Activated CD8-positive, alpha-beta T cell treated with anti-CD3 and anti-CD28 coated beads for 36 hours (primary cell): ENCODE measurements around the gene FAM83F. TPM values are rescaled to one million over a fixed set of nuclear protein-coding genes. Genes with fewer than 3 reads are reported as not detected.
A peak's percentile ranks its signal among the peaks of the same experiment; 100 is the strongest.

ENCODE experiments used
- ATAC-seq: fragments of 200-7000 bp; cut with Tn5 transposase; one replicate; pipeline ENCODE4 v1.10.0; 2021; ENCODE audit warnings: mild to moderate bottlenecking, moderate library complexity
- CTCF ChIA-PET: fragments of 350-600 bp; sonication (Branson Sonifier 250); formaldehyde crosslinking; loops from one replicate; lab custom pipeline; 2021; ENCODE audit warnings: antibody characterized with exemption; lab: Charles Lee
- POLR2A ChIA-PET: fragments of 350-600 bp; sonication (Branson Sonifier 250); formaldehyde crosslinking; loops from one replicate; lab custom pipeline; 2021; ENCODE audit warnings: antibody characterized with exemption; lab: Charles Lee
- DNase-seq: peaks from one replicate; pipeline ENCODE4 v3.0.0-alpha.2; 2020
- H3K27ac Mint-ChIP-seq: one replicate; pipeline ENCODE4 v1.8.0; 2021; ENCODE audit warnings: mild to moderate bottlenecking, mixed read lengths
- H3K27me3 Mint-ChIP-seq: one replicate; pipeline ENCODE4 v1.8.0; 2021; ENCODE audit warnings: mixed read lengths
- H3K36me3 Mint-ChIP-seq: one replicate; pipeline ENCODE4 v1.8.0; 2021; ENCODE audit warnings: low read depth, mixed read lengths
- H3K4me1 Mint-ChIP-seq: one replicate; pipeline ENCODE4 v1.8.0; 2021; ENCODE audit warnings: low read depth, mixed read lengths
- H3K4me3 Mint-ChIP-seq: one replicate; pipeline ENCODE4 v1.8.0; 2021; ENCODE audit warnings: mild to moderate bottlenecking, moderate library complexity, mixed read lengths
- H3K9me3 Mint-ChIP-seq: one replicate; pipeline ENCODE4 v1.8.0; 2021; ENCODE audit warnings: mixed read lengths
- CTCF ChIP-seq: fragments of 200-600 bp; IDR thresholded peaks from one replicate; pipeline ENCODE4 v1.8.0; 2022; ENCODE audit warnings: antibody characterized with exemption, mild to moderate bottlenecking
- intact Hi-C: fragments of 100-400 bp; cut with micrococcal nuclease; formaldehyde crosslinking; loops from one replicate; pipeline ENCODE4 v1.10.0; 2022
- total RNA-seq, 2 experiments: library from RNA; stranded (reverse); gene quantifications; one replicate each; pipeline ENCODE4 v1.2.3, GENCODE V29; 2021

Gene FAM83F
- total RNA-seq, 2 experiments from 2014 or later, result 1.5 to 2.0 TPM

- ChIA-PET CTCF (interaction anchor here (1.3 to 1.9 kb wide), 3 partner anchors 9 to 56 kb away, joined by 3 to 6 read pairs (median 4); no protein-coding TSS in a partner anchor), POLR2A (interaction anchor here (0.6 to 6.1 kb wide), 10 partner anchors 9 to 288 kb away, joined by 3 to 63 read pairs (median 4); partner anchors contain the start of gene TNRC6B)
- Mint-ChIP-seq H3K4me3 (no peak overlapping the region), H3K27me3 (no peaks in the 10 kb centered on the region), H3K27ac (peak overlapping the region; percentile 95), H3K9me3 (no peaks in the 10 kb centered on the region), H3K4me1 (peaks cover 70% of the 10 kb centered on the region), H3K36me3 (peaks cover 12% of the 10 kb centered on the region)
- DNase-seq (no peak), ATAC-seq (no peak)
- intact Hi-C loops, result loop anchor here (5.0 kb wide), 1 partner anchor 121 kb away; the partner anchor contains the start of gene TNRC6B
- TF ChIP-seq CTCF, result no peak
Observed at GRCh38 chr22:40056559-40056958, 61.8 kb downstream of the FAM83F start.

DNA sequence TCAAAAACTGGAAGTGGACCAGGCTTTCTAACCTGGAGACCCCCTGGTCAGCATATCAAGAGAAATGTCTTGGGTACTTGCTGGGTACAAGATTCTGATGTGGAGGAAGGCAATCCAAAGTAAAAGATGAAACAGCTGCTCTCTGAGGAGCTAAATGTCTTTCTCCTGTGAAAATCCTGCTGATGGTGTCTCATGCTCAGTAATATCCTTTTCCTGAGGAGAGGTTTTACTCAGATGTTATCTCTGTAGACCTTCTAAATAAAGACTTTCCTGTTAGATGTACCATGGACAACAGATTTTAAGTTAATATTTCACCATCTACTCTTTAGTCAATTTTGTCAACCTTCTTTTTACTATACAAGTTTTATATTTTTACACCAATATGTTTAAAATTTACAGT lies 62.9 kb downstream of the FAM83F start:
- intact Hi-C loops, result loop anchor here (5.0 kb wide), 1 partner anchor 120 kb away; the partner anchor contains the start of gene TNRC6B
- Mint-ChIP-seq H3K36me3 (peaks cover 10% of the 10 kb centered on the region), H3K4me1 (peaks cover 64% of the 10 kb centered on the region), H3K27ac (peak overlapping the region; percentile 89), H3K4me3 (peak overlapping the region; percentile 37), H3K27me3 (no peaks in the 10 kb centered on the region), H3K9me3 (no peaks in the 10 kb centered on the region)
- ATAC-seq, result no peak
- ChIA-PET POLR2A (interaction anchor here (0.7 to 6.1 kb wide), 7 partner anchors 12 to 290 kb away, joined by 3 to 63 read pairs (median 5); partner anchors contain the start of gene TNRC6B), CTCF (interaction anchor here (0.9 to 1.0 kb wide), 2 partner anchors 50 to 94 kb away, joined by 3 read pairs; no protein-coding TSS in a partner anchor)
- DNase-seq, result no peak
- no peak for TF ChIP-seq CTCF

GRCh38 chr22:40058265-40058664 lies 63.5 kb downstream of the FAM83F start:
- ChIA-PET POLR2A (interaction anchor here (0.7 to 6.1 kb wide), 9 partner anchors 12 to 289 kb away, joined by 3 to 63 read pairs (median 5); partner anchors contain the start of gene TNRC6B), CTCF (interaction anchor here (0.8 to 1.0 kb wide), 2 partner anchors 11 to 94 kb away, joined by 3 to 4 read pairs; no protein-coding TSS in a partner anchor)
- no peaks in the 10 kb centered on the region for H3K9me3 Mint-ChIP-seq
- peak overlapping the region; percentile 37 for H3K4me3 Mint-ChIP-seq
- peak overlapping the region; percentile 89 for H3K27ac Mint-ChIP-seq
- ATAC-seq (peak; percentile 52), DNase-seq (peak; percentile 75)
- no peaks in the 10 kb centered on the region for H3K27me3 Mint-ChIP-seq
- intact Hi-C loops, result loop anchor here (5.0 kb wide), 1 partner anchor 119 kb away; the partner anchor contains the start of gene TNRC6B
- no peak for TF ChIP-seq CTCF
- peaks cover 65% of the 10 kb centered on the region for H3K4me1 Mint-ChIP-seq
- H3K36me3 Mint-ChIP-seq, result peaks cover 10% of the 10 kb centered on the region

DNA sequence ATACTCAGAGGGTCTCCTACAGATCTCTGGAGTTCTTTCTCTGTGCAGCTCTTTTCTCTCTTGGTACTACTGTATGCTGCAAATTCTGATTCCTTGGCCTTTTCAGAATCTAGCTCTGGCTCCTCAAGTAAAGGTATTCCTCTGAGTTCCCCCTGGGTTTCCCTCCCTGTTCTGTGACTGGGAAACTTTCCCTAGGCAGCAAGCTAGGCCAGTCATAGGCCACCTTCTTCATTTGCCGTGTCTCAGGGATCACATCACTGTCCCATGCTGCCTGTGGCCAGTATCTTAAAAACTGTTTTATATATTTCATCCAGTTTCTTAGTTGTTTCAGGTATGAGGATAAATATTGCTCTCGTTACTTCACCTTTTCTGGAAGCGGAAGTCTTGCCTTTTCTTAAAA lies 71.2 kb downstream of the FAM83F start:
- no peak for ATAC-seq
- Mint-ChIP-seq H3K27ac (peak overlapping the region; percentile 63), H3K4me1 (peaks cover 65% of the 10 kb centered on the region), H3K4me3 (no peak overlapping the region), H3K27me3 (no peaks in the 10 kb centered on the region), H3K9me3 (no peaks in the 10 kb centered on the region), H3K36me3 (no peaks in the 10 kb centered on the region)
- DNase-seq, result no peak
- intact Hi-C loops, result no loop called here
- POLR2A ChIA-PET, result interaction anchor here (0.9 to 1.4 kb wide), 4 partner anchors 10 to 19 kb away, joined by 4 to 5 read pairs (median 4); no protein-coding TSS in a partner anchor
- TF ChIP-seq CTCF, result no peak
- CTCF ChIA-PET, result interaction anchor here (1.1 to 2.8 kb wide), 4 partner anchors 10 to 15 kb away, joined by 3 to 8 read pairs (median 4); no protein-coding TSS in a partner anchor

DNA sequence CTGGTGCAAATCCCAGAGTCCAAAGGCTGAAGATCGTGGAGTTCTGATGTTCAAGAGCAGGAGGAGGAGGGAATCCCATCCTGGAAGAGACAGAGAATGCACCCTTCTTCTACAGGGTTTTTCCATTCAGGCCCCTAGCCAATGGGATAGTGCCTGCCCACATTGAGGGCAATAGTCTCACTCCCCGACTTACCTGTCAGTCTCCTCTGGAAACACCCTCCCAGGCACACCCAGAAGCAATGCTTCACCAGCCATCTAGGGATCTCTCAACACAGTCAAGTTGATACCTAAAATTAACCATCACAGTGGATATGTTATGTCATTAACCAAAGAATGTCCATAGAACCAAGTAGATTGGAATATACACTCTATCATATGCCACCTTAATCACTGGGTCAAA lies 72.9 kb downstream of the FAM83F start:
- CTCF ChIA-PET, result interaction anchor here (0.8 kb wide), 1 partner anchor 280 kb away, joined by 3 read pairs; no protein-coding TSS in a partner anchor
- Mint-ChIP-seq H3K27ac (no peak overlapping the region), H3K27me3 (no peaks in the 10 kb centered on the region), H3K4me1 (peaks cover 77% of the 10 kb centered on the region), H3K9me3 (no peaks in the 10 kb centered on the region), H3K36me3 (peaks cover 2% of the 10 kb centered on the region), H3K4me3 (no peak overlapping the region)
- POLR2A ChIA-PET, result no interaction called here
- DNase-seq (no peak), ATAC-seq (peak; percentile 48)
- intact Hi-C loops, result no loop called here
- TF ChIP-seq CTCF, result no peak
